OCI-LY1 (cell line): Measurements from ENCODE around the gene ATP1A4.

Experiments
- H2AFZ ChIP-seq: fragments of 200-600 bp; sonication (generic), shearing (Covaris generic); 2 replicates; pipeline ENCODE4 v1.6.0; 2014; ENCODE audit warnings: antibody characterized with exemption, mild to moderate bottlenecking, low read length
- H3F3A ChIP-seq: fragments of 200-600 bp; sonication (generic), shearing (Covaris generic); 2 replicates; pipeline ENCODE4 v1.6.0; 2014; ENCODE audit warnings: mild to moderate bottlenecking, antibody characterized with exemption, low read length, moderate library complexity; ENCODE audit not compliant: insufficient read depth
- H3K27ac ChIP-seq: fragments of 200-600 bp; sonication (generic); 2 replicates; pipeline ENCODE4 v1.5.1; 2014; ENCODE audit warnings: low read length, mixed run types, mild to moderate bottlenecking, low read depth; ENCODE audit not compliant: poor library complexity, severe bottlenecking
- H3K27me3 ChIP-seq: fragments of 200-600 bp; sonication (generic); 2 replicates; pipeline ENCODE4 v1.6.0; 2014; ENCODE audit warnings: antibody characterized with exemption, mild to moderate bottlenecking, low read length, moderate library complexity; ENCODE audit not compliant: insufficient read depth
- H3K36me3 ChIP-seq: fragments of 200-600 bp; sonication (generic); 2 replicates; pipeline ENCODE4 v1.6.1; 2014; ENCODE audit warnings: mild to moderate bottlenecking, antibody characterized with exemption, low read length, moderate library complexity, mixed read lengths; ENCODE audit not compliant: insufficient read depth
- H3K4me1 ChIP-seq: fragments of 200-600 bp; sonication (generic); 2 replicates; pipeline ENCODE4 v1.5.1; 2014; ENCODE audit warnings: mild to moderate bottlenecking, low read length, moderate library complexity; ENCODE audit not compliant: insufficient read depth, severe bottlenecking
- H3K4me2 ChIP-seq: fragments of 200-600 bp; sonication (generic), shearing (Covaris generic); 2 replicates; pipeline ENCODE4 v1.6.1; 2014; ENCODE audit warnings: low read length
- H3K4me3 ChIP-seq: fragments of 200-600 bp; sonication (generic); 2 replicates; pipeline ENCODE4 v1.5.1; 2014; ENCODE audit warnings: low read length, low read depth, mild to moderate bottlenecking, mixed read lengths; ENCODE audit not compliant: poor library complexity, severe bottlenecking
- H3K79me2 ChIP-seq: fragments of 200-600 bp; shearing (Covaris generic); 2 replicates; pipeline ENCODE4 v1.6.1; 2016; ENCODE audit warnings: mixed run types, low read length, mixed read lengths; ENCODE audit not compliant: insufficient read depth
- H3K9ac ChIP-seq: fragments of 200-600 bp; sonication (generic), shearing (Covaris generic); 2 replicates; pipeline ENCODE4 v1.6.1; 2014; ENCODE audit warnings: mild to moderate bottlenecking, low read length, mixed read lengths
- H3K9me2 ChIP-seq: fragments of 200-600 bp; sonication (generic), shearing (Covaris generic); 2 replicates; pipeline ENCODE4 v1.6.1; 2014; ENCODE audit warnings: low read depth, mild to moderate bottlenecking, low read length, mixed read lengths
- H3K9me3 ChIP-seq: fragments of 200-600 bp; shearing (Covaris generic); 2 replicates; pipeline ENCODE4 v1.6.1; 2014; ENCODE audit warnings: low read length, mixed read lengths
- H4K20me1 ChIP-seq: fragments of 200-600 bp; sonication (generic), shearing (Covaris generic); 2 replicates; pipeline ENCODE4 v1.6.0; 2016; ENCODE audit warnings: mild to moderate bottlenecking, low read length; ENCODE audit not compliant: insufficient read depth
- CTCF ChIP-seq: fragments of 200-600 bp; sonication (generic), shearing (Covaris generic); IDR thresholded peaks from 2 replicates; pipeline ENCODE4 v1.5.1; 2017; ENCODE audit warnings: mild to moderate bottlenecking, antibody characterized with exemption, low read length, moderate library complexity, mixed read lengths
- EZH2 ChIP-seq: fragments of 200-600 bp; sonication (generic), shearing (Covaris generic); IDR thresholded peaks from 2 replicates; pipeline ENCODE4 v1.8.0; 2017; ENCODE audit warnings: borderline replicate concordance, mixed run types, mild to moderate bottlenecking, antibody characterized with exemption, low read length, moderate library complexity, mixed read lengths

The ATP1A4 gene

GRCh38 chr1:160200786-160201185 is 49.4 kb downstream of the ATP1A4 start:
- H3K9me2 ChIP-seq, result no peaks in the 10 kb centered on the region
- H3K9ac ChIP-seq, result no peak overlapping the region
- H3K4me1 ChIP-seq, result peaks cover 14% of the 10 kb centered on the region
- H3K27ac ChIP-seq, result no peak overlapping the region
- no peaks in the 10 kb centered on the region for H3K79me2 ChIP-seq
- H3K27me3 ChIP-seq, result no peaks in the 10 kb centered on the region
- no peaks in the 10 kb centered on the region for H3F3A ChIP-seq
- no peak overlapping the region for H3K4me3 ChIP-seq
- no peaks in the 10 kb centered on the region for H3K9me3 ChIP-seq
- no peak overlapping the region for H3K4me2 ChIP-seq
- H4K20me1 ChIP-seq, result no peaks in the 10 kb centered on the region
- TF ChIP-seq CTCF (no peak), EZH2 (no peak)
- no peaks in the 10 kb centered on the region for H3K36me3 ChIP-seq
- no peak overlapping the region for H2AFZ ChIP-seq

- H3K9me2 ChIP-seq, result no peaks in the 10 kb centered on the region
- H3K27ac ChIP-seq, result peak overlapping the region; percentile 90
- H3K4me1 ChIP-seq, result peaks cover 25% of the 10 kb centered on the region
- no peaks in the 10 kb centered on the region for H3K79me2 ChIP-seq
- peak overlapping the region; percentile 68 for H3K4me2 ChIP-seq
- no peaks in the 10 kb centered on the region for H3K27me3 ChIP-seq
- H3K36me3 ChIP-seq, result peaks cover 12% of the 10 kb centered on the region; the same call in 1 of the 2 replicates
- H3F3A ChIP-seq, result no peaks in the 10 kb centered on the region
- H3K4me3 ChIP-seq, result peak overlapping the region; percentile 96
- H3K9ac ChIP-seq, result peak overlapping the region; percentile 64
- no peaks in the 10 kb centered on the region for H4K20me1 ChIP-seq
- no peak for TF ChIP-seq CTCF
- no peak for TF ChIP-seq EZH2
- no peak overlapping the region for H2AFZ ChIP-seq
- no peaks in the 10 kb centered on the region for H3K9me3 ChIP-seq
Measured at GRCh38 chr1:160204526-160205241, 53.3 kb downstream of the ATP1A4 start.

- H3K4me3 ChIP-seq, result peak within 1 kb of the TSS; percentile 96
- H3F3A ChIP-seq, result no peaks in the 10 kb centered on the region
- no peaks in the 10 kb centered on the region for H3K27me3 ChIP-seq
- peak within 1 kb of the TSS; percentile 81 for H3K4me2 ChIP-seq
- H4K20me1 ChIP-seq, result no peaks in the 10 kb centered on the region
- no peaks in the 10 kb centered on the region for H3K9me3 ChIP-seq
- peak within 1 kb of the TSS; percentile 96 for H3K9ac ChIP-seq
- TF ChIP-seq CTCF, result no peak
- no peak for TF ChIP-seq EZH2
- H3K27ac ChIP-seq, result peak within 1 kb of the TSS; percentile 90
- no peaks in the 10 kb centered on the region for H3K9me2 ChIP-seq
- H3K4me1 ChIP-seq, result peaks cover 25% of the 10 kb centered on the region
- H3K36me3 ChIP-seq, result peaks cover 19% of the 10 kb centered on the region; the same call in 1 of the 2 replicates
- H3K79me2 ChIP-seq, result no peaks in the 10 kb centered on the region
- H2AFZ ChIP-seq, result no peak within 1 kb of the TSS
Measured at GRCh38 chr1:160205242-160206035, 54.0 kb downstream of the ATP1A4 start, which contains the start of gene PEA15. TSS of gene PEA15 (plus strand) at chr1:160205384. CDS start at chr1:160211545, 6,161 bp downstream.
